IMR-90 (cell line): ENCODE data around the gene SERPINF2. TPM values are rescaled to one million over a fixed set of nuclear protein-coding genes. Genes with fewer than 3 reads are reported as not detected.

Experiments
- ATAC-seq: fragments of 200-7000 bp; cut with Tn5 transposase; 2 replicates; pipeline ENCODE4 v1.9.1; 2020; ENCODE audit warnings: low read depth, mild to moderate bottlenecking, moderate library complexity
- BruUV-seq: library from RNA; stranded (reverse); fragments of 400-500 nt; replicated peaks from 2 replicates; lab custom pipeline; 2021; lab: Mats Ljungman, UMichigan
- CTCF ChIA-PET: fragments of 300-600 bp; formaldehyde crosslinking; extraction: SDS; loops from one replicate; lab custom pipeline; 2021; ENCODE audit warnings: antibody characterized with exemption; lab: Yijun Ruan, JAX
- POLR2A ChIA-PET: fragments of 300-600 bp; sonication (Branson Sonifier 250); formaldehyde crosslinking; loops from one replicate; lab custom pipeline; 2022; ENCODE audit warnings: antibody characterized with exemption; ENCODE audit not compliant: unreplicated experiment; lab: Charles Lee
- DNase-seq: peaks from one replicate; pipeline ENCODE4 v3.0.0; 2013
- H2AFZ ChIP-seq: replicated peaks from 2 replicates; pipeline ENCODE3; 2013; ENCODE audit warnings: low read length, mild to moderate bottlenecking; ENCODE audit not compliant: poor library complexity
- H2AK5ac ChIP-seq: 2 replicates; pipeline ENCODE4 v1.6.1; 2013; ENCODE audit warnings: low read depth, low read length, inconsistent platforms
- H2AK9ac ChIP-seq: replicated peaks from 2 replicates; pipeline ENCODE3; 2013; ENCODE audit warnings: mild to moderate bottlenecking, low read depth, low read length, moderate library complexity; ENCODE audit not compliant: poor library complexity
- H2BK120ac ChIP-seq: 2 replicates; pipeline ENCODE4 v1.6.1; 2013; ENCODE audit warnings: low read depth, low read length, inconsistent platforms
- H2BK15ac ChIP-seq: 3 replicates; pipeline ENCODE4 v1.6.1; 2013; ENCODE audit warnings: low read depth, low read length, inconsistent platforms
- H2BK20ac ChIP-seq: 2 replicates; pipeline ENCODE4 v1.6.1; 2013; ENCODE audit warnings: low read depth, mild to moderate bottlenecking, inconsistent platforms, low read length, moderate library complexity
- H2BK5ac ChIP-seq: 2 replicates; pipeline ENCODE4 v1.6.1; 2013; ENCODE audit warnings: mild to moderate bottlenecking, low read depth, low read length, inconsistent platforms; ENCODE audit not compliant: poor library complexity, severe bottlenecking
- H3K14ac ChIP-seq: replicated peaks from 2 replicates; pipeline ENCODE4 v1.6.1; 2013; ENCODE audit warnings: low read depth, low read length, inconsistent platforms
- H3K18ac ChIP-seq: 2 replicates; pipeline ENCODE4 v1.6.1; 2013; ENCODE audit warnings: low read depth, low read length, control low read depth
- H3K23ac ChIP-seq: 2 replicates; pipeline ENCODE4 v1.6.1; 2013; ENCODE audit warnings: low read depth, low read length, inconsistent platforms
- H3K27ac ChIP-seq: 2 replicates; pipeline ENCODE4 v1.5.1; 2013; ENCODE audit warnings: mild to moderate bottlenecking, control low read depth, low read length; ENCODE audit not compliant: insufficient read depth
- H3K27me3 ChIP-seq: 2 replicates; pipeline ENCODE4 v1.6.1; 2013; ENCODE audit warnings: low read length; ENCODE audit not compliant: control insufficient read depth, insufficient read depth
- H3K36me3 ChIP-seq: 2 replicates; pipeline ENCODE4 v1.6.1; 2013; ENCODE audit warnings: low read length, mixed read lengths; ENCODE audit not compliant: control insufficient read depth, insufficient read depth
- H3K4ac ChIP-seq: 2 replicates; pipeline ENCODE4 v1.6.1; 2013; ENCODE audit warnings: low read depth, low read length, inconsistent platforms
- H3K4me1 ChIP-seq: 2 replicates; pipeline ENCODE4 v1.6.1; 2013; ENCODE audit warnings: low read length, mixed read lengths; ENCODE audit not compliant: control insufficient read depth, insufficient read depth
- H3K4me2 ChIP-seq: 2 replicates; pipeline ENCODE4 v1.6.1; 2013; ENCODE audit warnings: low read depth, mild to moderate bottlenecking, control low read depth, low read length, moderate library complexity
- H3K4me3 ChIP-seq: 2 replicates; pipeline ENCODE4 v1.5.1; 2013; ENCODE audit warnings: low read depth, mild to moderate bottlenecking, control low read depth, low read length, moderate library complexity; ENCODE audit not compliant: insufficient read depth
- H3K56ac ChIP-seq: 2 replicates; pipeline ENCODE4 v1.6.1; 2013; ENCODE audit warnings: low read length, inconsistent platforms; ENCODE audit not compliant: insufficient read depth; ENCODE audit errors: extremely low read depth
- H3K79me1 ChIP-seq, 2 experiments: 2 replicates each; pipeline ENCODE4 v1.6.1; 2013; ENCODE audit warnings: low read length in 2 of 2, inconsistent platforms in 1 of 2, low read depth in 1 of 2
- H3K9ac ChIP-seq: 2 replicates; pipeline ENCODE4 v1.6.1; 2013; ENCODE audit warnings: low read depth, low read length, control low read depth
- H3K9me1 ChIP-seq: 2 replicates; pipeline ENCODE4 v1.6.1; 2013; ENCODE audit warnings: low read length, inconsistent platforms; ENCODE audit not compliant: insufficient read depth
- H3K9me3 ChIP-seq: 2 replicates; pipeline ENCODE4 v1.6.1; 2013; ENCODE audit warnings: low read length; ENCODE audit not compliant: control insufficient read depth, insufficient read depth
- H4K20me1 ChIP-seq: 2 replicates; pipeline ENCODE4 v1.6.1; 2013; ENCODE audit warnings: low read length, inconsistent platforms; ENCODE audit not compliant: insufficient read depth
- H4K5ac ChIP-seq: 2 replicates; pipeline ENCODE4 v1.6.1; 2013; ENCODE audit warnings: mild to moderate bottlenecking, low read depth, low read length, control low read depth
- H4K8ac ChIP-seq, 2 experiments: 2 replicates each; pipeline ENCODE4 v1.6.1; 2013; ENCODE audit warnings: low read depth in 2 of 2, low read length in 2 of 2, control low read depth in 1 of 2, inconsistent platforms in 1 of 2
- H4K91ac ChIP-seq: 2 replicates; pipeline ENCODE4 v1.6.1; 2013; ENCODE audit warnings: low read depth, low read length, inconsistent platforms; ENCODE audit not compliant: insufficient read depth
- CTCF ChIP-seq: conservative IDR thresholded peaks from 2 replicates; pipeline ENCODE4 v1.5.1; 2012; ENCODE audit warnings: mild to moderate bottlenecking, low read depth, low read length, improper control_type of control experiment
- ELK1 ChIP-seq: fragments of 150-350 bp; IDR thresholded peaks from 2 replicates; pipeline ENCODE4 v1.6.1; 2016; ENCODE audit warnings: low read depth, mild to moderate bottlenecking, low read length, moderate library complexity, borderline replicate concordance
- RCOR1 ChIP-seq: IDR thresholded peaks from 2 replicates; pipeline ENCODE4 v1.6.1; 2012; ENCODE audit warnings: mild to moderate bottlenecking, low read length, improper control_type of control experiment; ENCODE audit not compliant: insufficient replicate concordance
- RFX5 ChIP-seq: IDR thresholded peaks from 2 replicates; pipeline ENCODE4 v1.8.0; 2012; ENCODE audit warnings: low read depth, mild to moderate bottlenecking, low read length, moderate library complexity
- WGBS, 2 experiments: methylation state at CpG; one replicate each; pipeline versions ENCODE4 v1.1.5 to v1.1.7; 2013; ENCODE audit warnings: missing lambda C conversion rate in 2 of 2; ENCODE audit not compliant: insufficient read length in 1 of 2; ENCODE audit errors: extremely low coverage in 2 of 2; 5-methylcytosine and 5-hydroxymethylcytosine counted together
- dilution Hi-C: fragments of 300-500 bp; cut with HindIII; formaldehyde crosslinking; loops from one replicate; pipeline ENCODE4 v1.14.3; 2018; ENCODE audit warnings: low sequenced_read_pairs; ENCODE audit not compliant: unreplicated experiment
- in situ Hi-C: fragments of 300-500 bp; cut with MboI; formaldehyde crosslinking; loops from 3 replicates; pipeline ENCODE4 v1.14.3; 2019; ENCODE audit warnings: low sequenced_read_pairs, inconsistent platforms, mixed read lengths
- intact Hi-C: fragments of 100-400 bp; cut with micrococcal nuclease; formaldehyde crosslinking; loops from 2 replicates; pipeline ENCODE4 v1.10.0; 2022
- polyA plus RNA-seq, 3 experiments: library from polyadenylated mRNA; depleted of rRNA; stranded (reverse); fragments of >200 nt; gene quantifications; 2 replicates each; pipeline ENCODE4 v1.2.3, GENCODE V29; 2012; ENCODE audit warnings: low replicate concordance in 1 of 3
- total RNA-seq: library from RNA; depleted of rRNA; stranded (reverse); fragments of >200 nt; gene quantifications from 2 replicates; pipeline ENCODE4 v1.2.3, GENCODE V29; 2012

The SERPINF2 gene
- total and polyA plus RNA-seq, 2 of the 4 experiments (the other 2 are of a cell fraction), result not detected

GRCh38 chr17:1774390-1775176 is 31.9 kb downstream of the SERPINF2 start:
- Histone ChIP-seq H3K23ac (no peak overlapping the region), H4K91ac (no peak overlapping the region), H2BK5ac (no peak overlapping the region), H3K9me3 (no peaks in the 10 kb centered on the region), H2BK20ac (no peak overlapping the region), H3K14ac (no peak overlapping the region), H3K18ac (no peak overlapping the region), H2AK9ac (peak overlapping the region; percentile 23), H3K36me3 (peaks cover 39% of the 10 kb centered on the region), H2AK5ac (no peak overlapping the region; the same call in 1 of the 2 replicates), H3K4ac (no peak overlapping the region), H3K27ac (no peak overlapping the region), H2BK120ac (no peak overlapping the region), H2BK15ac (no peak overlapping the region), H4K8ac (no peak overlapping the region), H3K56ac (no peak overlapping the region), H4K5ac (no peak overlapping the region), H2AFZ (no peak overlapping the region), H3K4me1 (peaks cover 9% of the 10 kb centered on the region), H3K4me2 (no peak overlapping the region), H4K20me1 (no peaks in the 10 kb centered on the region), H3K79me1 (0 out of 4 replicates have a peak, but pooled peaks cover 0 to 3% of the 10 kb centered on the region in 2 experiments), H3K4me3 (no peak overlapping the region), H3K9me1 (peaks cover 8% of the 10 kb centered on the region; the same call in 1 of the 2 replicates), H3K9ac (no peak overlapping the region), H3K27me3 (no peaks in the 10 kb centered on the region)
- no peak for ATAC-seq
- intact Hi-C loops (no loop called here), in situ Hi-C loops (no loop called here), dilution Hi-C loops (no loop called here)
- WGBS, 2 experiments, result 93% methylated on average over 13 of the region's 21 CpGs; no CpG with 5 or more reads in 1 of the 2 experiments
- ChIA-PET POLR2A (no interaction called here), CTCF (no interaction called here)
- TF ChIP-seq RFX5 (no peak), RCOR1 (no peak), CTCF (no peak), ELK1 (no peak)
- no peak for DNase-seq
- no TSS peak for BruUV-seq
